ENCODE data around the gene PKNOX2.

Gene PKNOX2

DNA sequence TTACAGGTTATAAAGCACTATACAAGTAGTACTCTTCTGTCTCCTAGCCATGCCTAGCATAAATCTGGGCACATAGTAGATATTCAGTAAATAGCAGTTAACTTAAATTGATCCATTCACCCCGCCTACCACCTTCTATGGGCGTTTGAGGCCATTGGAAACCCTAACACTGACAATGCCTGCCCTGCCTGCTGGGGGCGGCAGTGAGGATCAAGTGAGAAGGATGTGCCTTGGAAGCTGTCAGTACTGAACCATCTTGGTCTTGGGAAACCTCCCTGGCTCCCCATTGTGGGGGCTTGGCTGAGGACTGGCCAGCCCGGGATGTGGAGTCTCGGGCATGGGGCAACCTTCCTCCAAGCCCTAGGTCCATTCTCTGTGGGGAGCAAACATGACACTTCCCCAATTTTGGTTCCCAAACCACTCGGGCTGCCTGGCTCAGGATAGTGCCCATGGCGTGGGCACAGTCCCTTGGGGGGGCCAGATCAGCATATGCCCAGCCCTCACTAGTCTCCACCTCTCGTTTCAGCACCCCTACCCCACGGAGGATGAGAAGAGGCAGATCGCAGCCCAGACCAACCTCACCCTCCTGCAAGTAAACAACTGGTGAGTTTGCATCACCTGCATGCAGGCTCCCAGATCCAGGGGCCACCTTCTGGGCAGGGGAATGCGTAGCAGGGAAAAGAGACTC lies 264.1 kb downstream of the PKNOX2 start:
- TF ChIP-seq, protein P1, sequence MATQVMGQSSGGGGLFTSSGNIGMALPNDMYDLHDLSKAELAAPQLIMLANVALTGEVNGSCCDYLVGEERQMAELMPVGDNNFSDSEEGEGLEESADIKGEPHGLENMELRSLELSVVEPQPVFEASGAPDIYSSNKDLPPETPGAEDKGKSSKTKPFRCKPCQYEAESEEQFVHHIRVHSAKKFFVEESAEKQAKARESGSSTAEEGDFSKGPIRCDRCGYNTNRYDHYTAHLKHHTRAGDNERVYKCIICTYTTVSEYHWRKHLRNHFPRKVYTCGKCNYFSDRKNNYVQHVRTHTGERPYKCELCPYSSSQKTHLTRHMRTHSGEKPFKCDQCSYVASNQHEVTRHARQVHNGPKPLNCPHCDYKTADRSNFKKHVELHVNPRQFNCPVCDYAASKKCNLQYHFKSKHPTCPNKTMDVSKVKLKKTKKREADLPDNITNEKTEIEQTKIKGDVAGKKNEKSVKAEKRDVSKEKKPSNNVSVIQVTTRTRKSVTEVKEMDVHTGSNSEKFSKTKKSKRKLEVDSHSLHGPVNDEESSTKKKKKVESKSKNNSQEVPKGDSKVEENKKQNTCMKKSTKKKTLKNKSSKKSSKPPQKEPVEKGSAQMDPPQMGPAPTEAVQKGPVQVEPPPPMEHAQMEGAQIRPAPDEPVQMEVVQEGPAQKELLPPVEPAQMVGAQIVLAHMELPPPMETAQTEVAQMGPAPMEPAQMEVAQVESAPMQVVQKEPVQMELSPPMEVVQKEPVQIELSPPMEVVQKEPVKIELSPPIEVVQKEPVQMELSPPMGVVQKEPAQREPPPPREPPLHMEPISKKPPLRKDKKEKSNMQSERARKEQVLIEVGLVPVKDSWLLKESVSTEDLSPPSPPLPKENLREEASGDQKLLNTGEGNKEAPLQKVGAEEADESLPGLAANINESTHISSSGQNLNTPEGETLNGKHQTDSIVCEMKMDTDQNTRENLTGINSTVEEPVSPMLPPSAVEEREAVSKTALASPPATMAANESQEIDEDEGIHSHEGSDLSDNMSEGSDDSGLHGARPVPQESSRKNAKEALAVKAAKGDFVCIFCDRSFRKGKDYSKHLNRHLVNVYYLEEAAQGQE (IDR thresholded peaks at IDR 0.05; ENCODE audit: insufficient read depth in 1 of 2, low read depth in 2 of 2, low read length in 2 of 2): no peak
- no peak for TF ChIP-seq SIN3A (IDR thresholded peaks at IDR 0.05; ENCODE audit: borderline replicate concordance, insufficient read depth, low read length)
- TF ChIP-seq TAF1 (IDR thresholded peaks at IDR 0.05; ENCODE audit: borderline replicate concordance, insufficient read depth, low read length): no peak
- no peak for TF ChIP-seq POLR2AphosphoS5 (IDR thresholded peaks at IDR 0.05; ENCODE audit: low read depth, low read length)
- no peak for TF ChIP-seq FOXP2 (optimal IDR thresholded peaks at IDR 0.05; ENCODE audit: borderline replicate concordance, extremely low read depth, extremely low read length, insufficient read depth)

DNA sequence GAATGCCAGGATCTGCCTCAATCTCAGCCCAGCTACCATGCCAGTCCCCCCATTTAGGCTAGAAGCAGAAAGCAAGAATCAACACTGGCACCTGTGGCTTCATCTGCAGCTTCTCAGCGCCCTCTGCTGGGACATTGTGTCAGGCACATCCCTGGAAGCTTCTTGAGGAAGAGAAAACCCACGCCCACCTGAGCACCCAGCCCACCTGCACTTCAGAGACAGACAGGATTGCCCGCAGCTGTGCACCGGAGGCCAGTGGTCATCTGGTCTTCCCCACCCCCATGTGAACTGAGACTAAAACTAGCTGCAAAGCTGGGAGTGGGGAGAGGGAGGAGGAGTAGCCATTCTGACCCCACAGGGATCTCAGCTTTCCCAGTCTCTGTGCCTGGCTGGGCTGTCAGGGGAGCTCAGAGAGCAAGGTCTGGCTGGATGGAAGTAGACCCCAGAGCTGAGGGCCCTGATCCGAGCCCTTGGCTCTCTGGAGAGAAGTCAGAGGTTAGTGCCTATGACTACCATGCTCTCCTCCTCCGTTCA lies 264.7 kb downstream of the PKNOX2 start:
- no peak for TF ChIP-seq SIN3A (IDR thresholded peaks at IDR 0.05; ENCODE audit: borderline replicate concordance, insufficient read depth, low read length)

DNA sequence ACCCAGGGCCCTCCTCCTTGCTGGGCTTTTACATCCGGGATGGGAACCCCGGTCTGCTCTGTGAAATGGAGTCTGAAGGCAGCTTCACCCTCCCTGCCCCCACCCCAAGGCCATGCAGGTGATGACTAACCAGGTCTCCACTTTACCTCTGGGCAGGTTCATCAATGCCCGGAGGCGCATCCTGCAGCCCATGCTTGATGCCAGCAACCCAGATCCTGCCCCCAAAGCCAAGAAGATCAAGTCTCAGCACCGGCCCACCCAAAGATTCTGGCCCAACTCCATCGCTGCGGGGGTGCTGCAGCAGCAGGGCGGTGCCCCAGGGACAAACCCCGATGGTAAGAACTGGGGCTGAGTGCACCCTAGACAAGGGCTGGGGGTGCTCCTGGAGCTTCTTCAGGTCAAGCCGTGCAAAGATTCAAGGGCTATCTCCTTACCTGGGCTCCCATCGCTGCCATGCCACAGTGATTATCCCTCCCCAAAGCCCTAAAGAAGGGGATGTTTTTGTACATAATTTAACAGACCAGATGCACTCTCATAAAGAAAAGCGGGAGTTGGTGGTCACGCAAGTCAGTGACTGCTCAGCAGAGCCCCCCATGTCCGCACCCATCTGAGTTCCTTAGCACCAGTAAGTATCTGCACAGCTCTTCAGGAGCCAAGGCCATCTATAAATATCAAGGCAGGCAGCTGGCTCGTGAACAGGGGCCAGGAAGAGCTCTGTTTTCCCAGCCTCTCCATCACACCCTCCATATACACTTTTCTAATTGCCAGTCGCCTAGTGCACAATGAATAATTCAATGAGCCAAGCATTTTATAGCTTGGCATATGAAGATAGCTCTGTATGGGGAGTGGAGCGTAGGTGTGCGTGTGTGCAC lies 265.5 kb downstream of the PKNOX2 start:
- no peak for TF ChIP-seq POLR2AphosphoS5 (IDR thresholded peaks at IDR 0.05; ENCODE audit: low read depth, low read length)
- no peak for TF ChIP-seq FOXP2 (optimal IDR thresholded peaks at IDR 0.05; ENCODE audit: borderline replicate concordance, extremely low read depth, extremely low read length, insufficient read depth)
- TF ChIP-seq SIN3A (IDR thresholded peaks at IDR 0.05; ENCODE audit: borderline replicate concordance, insufficient read depth, low read length): no peak
- TF ChIP-seq, protein P1 (IDR thresholded peaks at IDR 0.05; ENCODE audit: insufficient read depth in 1 of 2, low read depth in 2 of 2, low read length in 2 of 2): no peak
- TF ChIP-seq TAF1 (IDR thresholded peaks at IDR 0.05; ENCODE audit: borderline replicate concordance, insufficient read depth, low read length): no peak

DNA sequence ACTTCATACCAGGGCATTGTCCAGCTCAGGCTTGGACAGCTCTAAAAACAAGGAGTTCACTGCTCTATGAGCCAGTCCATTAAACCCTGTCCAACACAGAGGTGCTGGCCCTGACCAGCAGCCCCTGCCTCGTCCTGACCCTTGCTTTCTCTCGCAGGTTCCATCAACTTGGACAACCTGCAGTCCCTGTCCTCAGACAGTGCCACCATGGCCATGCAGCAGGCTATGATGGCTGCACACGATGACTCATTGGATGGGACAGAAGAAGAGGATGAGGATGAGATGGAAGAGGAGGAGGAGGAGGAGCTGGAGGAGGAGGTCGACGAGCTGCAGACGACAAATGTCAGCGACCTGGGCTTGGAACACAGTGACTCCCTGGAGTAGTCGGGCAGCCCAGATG lies 266.5 kb downstream of the PKNOX2 start:
- no peak for TF ChIP-seq SIN3A (IDR thresholded peaks at IDR 0.05; ENCODE audit: borderline replicate concordance, insufficient read depth, low read length)
- TF ChIP-seq, protein P1 (IDR thresholded peaks at IDR 0.05; ENCODE audit: insufficient read depth in 1 of 2, low read depth in 2 of 2, low read length in 2 of 2): no peak
- no peak for TF ChIP-seq FOXP2 (optimal IDR thresholded peaks at IDR 0.05; ENCODE audit: borderline replicate concordance, extremely low read depth, extremely low read length, insufficient read depth)
- no peak for TF ChIP-seq TAF1 (IDR thresholded peaks at IDR 0.05; ENCODE audit: borderline replicate concordance, insufficient read depth, low read length)
- no peak for TF ChIP-seq POLR2AphosphoS5 (IDR thresholded peaks at IDR 0.05; ENCODE audit: low read depth, low read length)

DNA sequence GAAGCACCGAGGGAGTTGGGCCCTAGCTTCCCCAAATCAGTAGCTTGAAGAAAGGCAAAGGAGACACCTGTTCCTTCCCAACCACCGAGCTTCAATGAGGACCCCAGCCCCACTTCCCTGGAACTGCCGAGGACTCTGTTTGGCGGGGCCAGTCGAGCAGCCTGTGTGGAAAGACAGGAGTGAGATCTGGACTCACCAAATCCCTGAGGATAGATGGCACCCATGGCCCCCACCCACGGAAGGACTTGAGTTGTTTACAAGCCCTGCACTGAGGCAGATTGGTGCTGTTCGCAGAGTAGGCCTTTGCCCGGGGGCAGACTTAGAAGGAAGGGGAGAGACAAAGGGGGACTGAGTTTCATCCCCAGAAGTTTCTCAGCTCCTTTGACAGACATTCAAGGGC lies 266.9 kb downstream of the PKNOX2 start:
- TF ChIP-seq TAF1 (IDR thresholded peaks at IDR 0.05; ENCODE audit: borderline replicate concordance, insufficient read depth, low read length): no peak
- TF ChIP-seq, protein P1 (IDR thresholded peaks at IDR 0.05; ENCODE audit: insufficient read depth in 1 of 2, low read depth in 2 of 2, low read length in 2 of 2): no peak
- no peak for TF ChIP-seq FOXP2 (optimal IDR thresholded peaks at IDR 0.05; ENCODE audit: borderline replicate concordance, extremely low read depth, extremely low read length, insufficient read depth)
- no peak for TF ChIP-seq POLR2AphosphoS5 (IDR thresholded peaks at IDR 0.05; ENCODE audit: low read depth, low read length)
- TF ChIP-seq SIN3A (IDR thresholded peaks at IDR 0.05; ENCODE audit: borderline replicate concordance, insufficient read depth, low read length): no peak
